ENCODE results near the gene CDCA5.

GRCh38 chr11:65056999-65057398 is 26.8 kb downstream of the CDCA5 start:
- TF ChIP-seq, protein P1, sequence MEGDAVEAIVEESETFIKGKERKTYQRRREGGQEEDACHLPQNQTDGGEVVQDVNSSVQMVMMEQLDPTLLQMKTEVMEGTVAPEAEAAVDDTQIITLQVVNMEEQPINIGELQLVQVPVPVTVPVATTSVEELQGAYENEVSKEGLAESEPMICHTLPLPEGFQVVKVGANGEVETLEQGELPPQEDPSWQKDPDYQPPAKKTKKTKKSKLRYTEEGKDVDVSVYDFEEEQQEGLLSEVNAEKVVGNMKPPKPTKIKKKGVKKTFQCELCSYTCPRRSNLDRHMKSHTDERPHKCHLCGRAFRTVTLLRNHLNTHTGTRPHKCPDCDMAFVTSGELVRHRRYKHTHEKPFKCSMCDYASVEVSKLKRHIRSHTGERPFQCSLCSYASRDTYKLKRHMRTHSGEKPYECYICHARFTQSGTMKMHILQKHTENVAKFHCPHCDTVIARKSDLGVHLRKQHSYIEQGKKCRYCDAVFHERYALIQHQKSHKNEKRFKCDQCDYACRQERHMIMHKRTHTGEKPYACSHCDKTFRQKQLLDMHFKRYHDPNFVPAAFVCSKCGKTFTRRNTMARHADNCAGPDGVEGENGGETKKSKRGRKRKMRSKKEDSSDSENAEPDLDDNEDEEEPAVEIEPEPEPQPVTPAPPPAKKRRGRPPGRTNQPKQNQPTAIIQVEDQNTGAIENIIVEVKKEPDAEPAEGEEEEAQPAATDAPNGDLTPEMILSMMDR (conservative IDR thresholded peaks at IDR 0.05; ENCODE audit: low read depth, low read length) = no peak
- no peak for TF ChIP-seq EZH2 (IDR thresholded peaks at IDR 0.05; ENCODE audit: borderline replicate concordance, low read depth, low read length, poor library complexity, severe bottlenecking)
